ENCODE measurements around the gene PPP2R5B. TPM values are rescaled to one million over a fixed set of nuclear protein-coding genes. Genes with fewer than 3 reads are reported as not detected.

PPP2R5B gene
- polyA plus RNA-seq, 4 donors, result 13.2 to 20.8 (median 17.4) TPM

DNA sequence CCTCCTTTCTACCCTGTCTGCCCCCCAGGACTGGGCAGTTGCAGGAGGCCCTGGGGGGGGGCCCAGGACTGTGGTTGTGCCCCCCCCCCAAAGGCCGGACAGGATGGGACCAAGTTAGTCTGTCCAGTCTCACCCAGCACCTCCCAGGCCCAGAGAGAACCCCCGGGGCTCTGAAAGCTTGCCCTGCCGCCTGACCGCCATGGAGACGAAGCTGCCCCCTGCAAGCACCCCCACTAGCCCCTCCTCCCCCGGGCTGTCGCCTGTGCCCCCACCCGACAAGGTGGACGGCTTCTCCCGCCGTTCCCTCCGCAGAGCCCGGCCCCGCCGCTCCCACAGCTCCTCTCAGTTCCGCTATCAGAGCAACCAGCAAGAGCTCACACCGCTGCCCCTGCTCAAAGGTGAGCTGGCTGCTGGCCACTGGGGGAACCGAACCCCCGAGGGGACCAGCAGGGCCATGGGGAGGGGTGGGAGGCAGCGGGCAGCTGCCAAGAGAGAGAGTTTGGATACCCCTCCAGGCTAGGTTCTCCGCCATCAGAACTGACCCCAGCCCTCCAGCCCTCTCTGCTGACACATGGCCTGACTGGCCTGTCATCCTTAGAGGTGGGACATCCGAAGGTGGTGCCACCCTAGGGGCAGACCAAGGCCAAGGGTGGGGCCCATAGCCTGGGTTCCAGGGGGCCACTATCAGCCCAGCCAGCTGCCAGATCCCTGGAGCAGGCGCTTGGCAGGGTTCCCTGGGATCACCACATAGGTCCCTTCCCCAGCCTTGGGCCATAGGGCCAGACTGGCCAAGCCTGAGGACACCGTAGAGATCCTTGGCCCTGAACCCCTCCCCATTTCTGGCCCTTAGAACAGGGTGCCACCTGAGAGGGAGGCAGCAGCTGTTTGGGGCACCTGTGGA, 1.3 kb downstream of the PPP2R5B start:
- no peak for DNase-seq (ENCODE audit: low read depth in 4 of 4, low spot score in 3 of 4)

DNA sequence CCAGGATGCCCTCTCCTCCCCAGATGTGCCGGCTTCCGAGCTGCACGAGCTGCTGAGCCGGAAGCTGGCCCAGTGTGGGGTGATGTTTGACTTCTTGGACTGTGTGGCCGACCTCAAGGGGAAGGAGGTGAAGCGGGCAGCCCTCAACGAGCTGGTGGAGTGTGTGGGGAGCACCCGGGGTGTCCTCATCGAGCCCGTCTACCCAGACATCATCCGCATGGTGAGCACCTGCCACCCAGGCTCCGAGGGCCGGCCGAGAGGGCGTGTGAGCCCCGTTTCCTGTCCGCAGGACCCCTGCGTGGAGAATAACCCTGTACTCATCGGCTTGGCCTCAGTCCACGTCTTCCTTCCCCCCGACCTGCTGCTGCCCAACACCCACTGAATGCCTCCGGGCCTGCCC, 2.2 kb downstream of the PPP2R5B start:
- no peak for DNase-seq (ENCODE audit: low read depth in 4 of 4, low spot score in 3 of 4)

GRCh38 chr11:64928957-64929356, 4.5 kb downstream of the PPP2R5B start:
- DNase-seq (ENCODE audit: low read depth in 4 of 4, low spot score in 3 of 4), result no peak

GRCh38 chr11:64929625-64930024, 5.1 kb downstream of the PPP2R5B start:
- DNase-seq (ENCODE audit: low read depth in 4 of 4, low spot score in 3 of 4), result no peak

- no peak for DNase-seq (ENCODE audit: low read depth in 4 of 4, low spot score in 3 of 4)
Observed at GRCh38 chr11:64930340-64930739, 5.9 kb downstream of the PPP2R5B start.

DNA sequence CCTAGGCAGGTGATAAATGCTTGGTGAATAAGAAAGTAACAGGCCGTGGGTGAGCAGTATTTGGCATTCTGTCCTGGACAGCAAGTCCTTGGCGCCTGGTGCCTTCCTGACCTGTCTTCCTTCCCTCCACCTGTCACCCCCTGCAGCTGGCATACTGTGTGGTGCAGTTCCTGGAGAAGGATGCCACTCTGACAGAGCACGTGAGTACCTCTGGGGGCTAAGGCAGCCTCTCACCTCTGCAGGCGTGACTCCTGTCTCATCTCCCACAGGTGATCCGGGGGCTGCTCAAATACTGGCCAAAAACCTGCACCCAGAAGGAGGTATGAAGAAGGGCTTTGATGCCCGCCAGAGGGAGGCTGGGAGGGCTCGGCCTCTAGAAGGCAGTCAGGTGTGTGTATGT, 6.8 kb downstream of the PPP2R5B start:
- no peak for DNase-seq (ENCODE audit: low read depth in 4 of 4, low spot score in 3 of 4)

DNA sequence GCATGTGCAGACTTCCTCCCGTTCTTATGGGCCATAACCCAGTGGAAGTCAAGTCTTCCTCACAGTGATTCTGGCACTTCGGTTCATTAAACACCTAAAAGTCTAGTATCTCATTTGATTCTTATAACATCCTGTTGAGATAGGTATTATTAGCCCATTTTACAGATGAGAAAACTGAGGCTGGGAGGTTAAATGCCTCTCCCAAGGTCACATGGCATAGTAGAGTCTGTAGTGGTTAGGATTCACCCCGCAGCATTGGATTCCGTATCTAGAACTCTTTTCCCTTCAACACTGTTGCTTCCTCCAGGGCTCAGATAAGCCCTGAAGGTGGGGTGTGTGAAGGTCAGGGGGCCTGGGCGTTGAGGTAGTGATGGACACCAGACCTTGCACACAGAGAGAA, 7.8 kb downstream of the PPP2R5B start:
- DNase-seq (ENCODE audit: low read depth in 4 of 4, low spot score in 3 of 4), result no peak

DNA sequence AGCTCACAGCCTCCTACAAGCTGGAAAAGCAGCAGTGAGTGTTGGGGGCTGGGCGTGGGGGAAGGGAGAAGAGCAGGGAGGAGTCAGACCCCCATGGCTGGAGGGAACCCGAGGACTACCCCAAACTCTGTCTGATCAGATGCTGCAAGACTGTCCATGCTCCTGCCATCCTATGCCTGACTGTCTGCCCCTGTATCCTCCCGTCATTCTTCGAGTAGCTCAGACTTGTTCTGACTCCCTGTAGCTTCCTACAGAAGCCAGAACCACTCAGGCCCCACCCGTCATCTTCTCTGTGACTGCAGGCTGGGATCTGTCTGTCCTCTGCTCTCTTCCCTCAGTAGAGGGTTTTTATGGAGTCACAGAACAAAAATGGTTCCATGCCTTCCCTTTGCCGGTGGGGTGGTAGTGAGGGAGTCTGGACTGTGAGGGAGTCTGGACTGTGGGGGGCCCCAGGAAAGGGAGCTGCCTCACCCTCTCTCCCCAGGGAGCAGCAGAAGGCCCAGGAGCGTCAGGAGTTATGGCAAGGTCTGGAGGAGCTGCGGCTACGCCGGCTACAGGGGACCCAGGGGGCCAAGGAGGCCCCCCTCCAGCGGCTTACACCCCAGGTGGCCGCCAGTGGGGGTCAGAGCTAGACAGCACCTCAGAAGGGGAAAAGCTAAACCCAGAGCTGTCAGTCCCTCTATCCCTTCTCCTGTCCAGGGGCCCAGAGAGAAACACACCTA, 8.9 kb downstream of the PPP2R5B start:
- no peak for DNase-seq (ENCODE audit: low read depth in 4 of 4, low spot score in 3 of 4)

DNA sequence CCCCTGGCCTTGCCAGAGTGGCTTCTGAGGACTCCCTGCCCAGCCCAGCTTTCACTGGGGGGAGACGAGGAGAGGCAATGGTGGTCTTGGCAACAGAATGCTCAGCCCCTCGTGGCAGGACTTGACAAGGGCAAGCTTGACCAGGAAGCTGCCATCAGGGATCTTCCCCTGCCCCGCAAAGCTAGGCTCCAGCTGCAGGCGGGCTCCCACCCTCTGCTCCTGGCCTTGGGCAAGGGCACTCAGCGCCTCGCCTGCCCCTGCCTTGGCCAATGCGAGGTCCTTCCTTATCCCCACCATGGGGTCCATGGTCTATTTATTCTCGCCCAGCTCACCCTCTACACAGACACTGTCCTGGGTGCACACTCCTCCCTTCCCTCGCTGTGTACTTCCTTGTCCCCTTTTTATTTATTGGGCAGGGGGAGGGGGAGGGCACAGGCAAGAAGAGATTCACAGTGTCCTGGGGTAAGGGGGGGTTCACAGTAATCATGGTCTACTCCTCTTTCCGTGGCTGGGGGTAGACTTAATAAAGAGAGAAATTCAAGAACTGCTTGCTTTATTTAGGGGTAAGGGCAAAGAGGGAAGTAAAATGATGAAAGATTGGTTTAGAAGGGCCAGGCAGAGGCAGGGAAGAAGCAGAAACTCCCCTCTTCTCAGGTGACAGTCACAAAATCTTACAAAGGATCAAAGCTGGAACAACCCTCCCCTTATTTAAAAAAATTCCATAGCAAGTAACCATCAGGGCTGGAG, 9.6 kb downstream of the PPP2R5B start:
- no peak for DNase-seq (ENCODE audit: low read depth in 4 of 4, low spot score in 3 of 4)

GRCh38 chr11:64934682-64935358, 10.3 kb downstream of the PPP2R5B start:
- DNase-seq (ENCODE audit: low read depth in 4 of 4, low spot score in 3 of 4), result no peak

DNA sequence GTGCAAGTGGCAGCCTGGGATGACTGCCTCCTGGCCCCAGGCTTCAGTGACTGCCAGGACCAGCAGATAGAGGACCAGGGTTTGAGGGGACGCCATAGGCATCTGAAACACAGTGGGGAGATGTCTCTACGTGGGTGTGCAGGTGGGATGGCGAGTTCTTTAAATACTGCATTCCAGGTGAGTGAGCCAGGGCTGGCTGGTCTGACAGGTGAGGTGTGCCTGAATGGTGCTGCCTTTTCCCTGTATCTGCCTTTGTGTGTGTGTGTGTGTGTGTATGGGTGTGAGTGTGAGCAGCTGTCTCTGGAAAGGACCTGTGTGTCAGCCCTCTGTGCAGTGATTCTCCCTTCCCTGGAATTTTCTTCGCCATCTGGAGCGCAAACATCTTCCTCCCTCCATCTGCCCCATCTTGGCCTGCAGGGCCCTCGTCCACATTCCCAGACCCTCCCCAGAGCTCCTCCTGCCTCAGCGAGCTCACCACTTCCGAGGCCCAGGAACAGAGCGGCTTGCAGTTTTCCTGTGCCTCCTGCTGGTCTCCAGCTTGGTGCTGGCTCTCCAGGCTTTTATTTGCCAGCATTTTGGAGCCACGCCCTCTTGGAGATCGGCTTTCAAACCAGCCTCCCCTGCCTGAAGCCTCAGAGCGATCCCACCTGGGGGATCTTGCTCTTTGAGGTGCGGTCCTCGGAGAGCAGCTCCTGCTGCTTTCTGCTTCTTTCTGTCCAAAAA, 11.0 kb downstream of the PPP2R5B start, which contains the start of gene GPHA2:
GPHA2 (minus strand) TSS at position 535 of the 723 bp plus-strand sequence; CDS start at position 102, 433 bp downstream.
- DNase-seq (ENCODE audit: low read depth in 4 of 4, low spot score in 3 of 4), result no peak

GRCh38 chr11:64936539-64936938, 12.1 kb downstream of the PPP2R5B start:
- no peak for DNase-seq (ENCODE audit: low read depth in 4 of 4, low spot score in 3 of 4)

- DNase-seq (ENCODE audit: low read depth in 4 of 4, low spot score in 3 of 4), result no peak
Observed at GRCh38 chr11:64947208-64947814, 22.8 kb downstream of the PPP2R5B start.

DNA sequence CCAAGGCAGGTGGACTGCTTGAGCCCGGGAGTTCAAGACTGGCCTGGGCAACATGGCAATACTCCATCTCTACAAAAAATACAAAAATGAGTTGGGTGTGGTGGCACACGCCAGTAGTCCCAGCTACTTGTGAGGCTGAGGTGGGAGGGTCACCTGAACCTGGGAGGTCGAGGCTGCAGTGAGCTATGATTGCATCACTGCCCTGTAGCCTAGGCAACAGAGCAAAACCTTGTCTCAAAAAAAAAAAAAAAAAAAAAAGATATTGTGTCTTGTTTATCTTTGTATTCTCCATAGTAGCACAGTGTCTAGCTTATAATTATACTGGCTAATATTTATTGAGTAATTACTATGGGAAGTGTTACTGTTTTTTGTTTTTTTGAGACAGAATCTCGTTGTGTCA, 27.0 kb downstream of the PPP2R5B start:
- DNase-seq (ENCODE audit: low read depth in 4 of 4, low spot score in 3 of 4), result no peak

- no peak for DNase-seq (ENCODE audit: low read depth in 4 of 4, low spot score in 3 of 4)
Observed at GRCh38 chr11:64954201-64954600, 29.7 kb downstream of the PPP2R5B start.

- DNase-seq (ENCODE audit: low read depth in 4 of 4, low spot score in 3 of 4), result no peak
Observed at GRCh38 chr11:64959498-64959897, 35.0 kb downstream of the PPP2R5B start.

- no peak for DNase-seq (ENCODE audit: low read depth in 4 of 4, low spot score in 3 of 4)
Observed at GRCh38 chr11:64960719-64961118, 36.2 kb downstream of the PPP2R5B start.

DNA sequence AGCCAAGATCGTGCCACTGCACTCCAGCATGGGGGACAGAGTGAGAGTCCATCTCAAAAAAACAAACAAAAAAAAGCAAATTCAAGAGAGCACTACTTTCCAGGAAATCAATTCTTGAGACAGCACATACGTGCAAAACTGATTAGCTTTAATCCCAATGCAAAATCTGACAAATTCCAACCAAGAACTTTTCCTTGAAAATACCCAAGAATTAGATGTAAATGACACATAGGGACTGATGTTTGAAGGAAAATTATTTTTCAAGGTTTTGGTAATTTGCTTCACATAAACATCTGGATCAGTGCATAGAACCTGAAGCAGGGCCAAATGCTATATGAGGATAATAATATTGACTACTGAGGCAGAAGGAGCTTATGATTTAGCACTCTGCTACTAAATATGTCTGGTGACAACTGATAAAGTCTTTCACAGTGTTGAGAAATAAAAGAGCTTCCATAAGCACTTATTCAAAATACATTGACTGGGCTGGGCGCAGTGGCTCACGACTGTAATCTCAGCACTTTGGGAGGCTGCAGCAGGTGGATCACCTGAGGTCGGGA, 38.7 kb downstream of the PPP2R5B start:
- DNase-seq (ENCODE audit: low read depth in 4 of 4, low spot score in 3 of 4), result no peak

- no peak for DNase-seq (ENCODE audit: low read depth in 4 of 4, low spot score in 3 of 4)
Observed at GRCh38 chr11:64967375-64967774, 42.9 kb downstream of the PPP2R5B start.

Data from left renal pelvis (tissue), 4 donors.